ENCODE data around the gene EP400.

The EP400 gene

GRCh38 chr12:132121283-132121682 is 171.5 kb downstream of the EP400 start:
- DNase-seq (ENCODE audit: low read depth), result no peak
- H3K4me3 ChIP-seq (ENCODE audit: low read depth, low read length), result no peak overlapping the region
- TF ChIP-seq CTCF (IDR thresholded peaks at IDR 0.05; ENCODE audit: insufficient read depth, low read depth, low read length, missing control alignments), result no peak

- no peak overlapping the region for H3K4me3 ChIP-seq (ENCODE audit: low read depth, low read length)
- no peak for TF ChIP-seq CTCF (IDR thresholded peaks at IDR 0.05; ENCODE audit: insufficient read depth, low read depth, low read length, missing control alignments)
- no peak for DNase-seq (ENCODE audit: low read depth)
Observed at GRCh38 chr12:132123970-132124765, 174.4 kb downstream of the EP400 start.

GRCh38 chr12:132124766-132125425 is 175.2 kb downstream of the EP400 start:
- DNase-seq (ENCODE audit: low read depth), result no peak
- TF ChIP-seq CTCF (IDR thresholded peaks at IDR 0.05; ENCODE audit: insufficient read depth, low read depth, low read length, missing control alignments), result no peak
- no peak overlapping the region for H3K4me3 ChIP-seq (ENCODE audit: low read depth, low read length)

- H3K4me3 ChIP-seq (ENCODE audit: low read depth, low read length), result no peak overlapping the region
- no peak for DNase-seq (ENCODE audit: low read depth)
- no peak for TF ChIP-seq CTCF (IDR thresholded peaks at IDR 0.05; ENCODE audit: insufficient read depth, low read depth, low read length, missing control alignments)
Observed at GRCh38 chr12:132125736-132126135, 176.0 kb downstream of the EP400 start.

GRCh38 chr12:132127041-132127440 is 177.3 kb downstream of the EP400 start:
- DNase-seq (ENCODE audit: low read depth), result no peak
- no peak overlapping the region for H3K4me3 ChIP-seq (ENCODE audit: low read depth, low read length)
- TF ChIP-seq CTCF (IDR thresholded peaks at IDR 0.05; ENCODE audit: insufficient read depth, low read depth, low read length, missing control alignments), result no peak

GRCh38 chr12:132129007-132129406 is 179.3 kb downstream of the EP400 start:
- no peak for DNase-seq (ENCODE audit: low read depth)
- H3K4me3 ChIP-seq (ENCODE audit: low read depth, low read length), result no peak overlapping the region
- no peak for TF ChIP-seq CTCF (IDR thresholded peaks at IDR 0.05; ENCODE audit: insufficient read depth, low read depth, low read length, missing control alignments)
